Activated CD8-positive, alpha-beta T cell treated with anti-CD3 and anti-CD28 coated beads for 36 hours (primary cell): Measurements from ENCODE around the gene AEBP2. TPM values are rescaled to one million over a fixed set of nuclear protein-coding genes. Genes with fewer than 3 reads are reported as not detected.

ENCODE experiments used
- ATAC-seq: fragments of 200-7000 bp; cut with Tn5 transposase; one replicate; pipeline ENCODE4 v1.10.0; 2021; ENCODE audit warnings: mild to moderate bottlenecking, moderate library complexity
- CTCF ChIA-PET: fragments of 350-600 bp; sonication (Branson Sonifier 250); formaldehyde crosslinking; loops from one replicate; lab custom pipeline; 2021; ENCODE audit warnings: antibody characterized with exemption; lab: Charles Lee
- POLR2A ChIA-PET: fragments of 350-600 bp; sonication (Branson Sonifier 250); formaldehyde crosslinking; loops from one replicate; lab custom pipeline; 2021; ENCODE audit warnings: antibody characterized with exemption; lab: Charles Lee
- DNase-seq: peaks from one replicate; pipeline ENCODE4 v3.0.0-alpha.2; 2020
- H3K27ac Mint-ChIP-seq: one replicate; pipeline ENCODE4 v1.8.0; 2021; ENCODE audit warnings: mild to moderate bottlenecking, mixed read lengths
- H3K27me3 Mint-ChIP-seq: one replicate; pipeline ENCODE4 v1.8.0; 2021; ENCODE audit warnings: mixed read lengths
- H3K36me3 Mint-ChIP-seq: one replicate; pipeline ENCODE4 v1.8.0; 2021; ENCODE audit warnings: low read depth, mixed read lengths
- H3K4me1 Mint-ChIP-seq: one replicate; pipeline ENCODE4 v1.8.0; 2021; ENCODE audit warnings: low read depth, mixed read lengths
- H3K4me3 Mint-ChIP-seq: one replicate; pipeline ENCODE4 v1.8.0; 2021; ENCODE audit warnings: mild to moderate bottlenecking, moderate library complexity, mixed read lengths
- H3K9me3 Mint-ChIP-seq: one replicate; pipeline ENCODE4 v1.8.0; 2021; ENCODE audit warnings: mixed read lengths
- CTCF ChIP-seq: fragments of 200-600 bp; IDR thresholded peaks from one replicate; pipeline ENCODE4 v1.8.0; 2022; ENCODE audit warnings: antibody characterized with exemption, mild to moderate bottlenecking
- intact Hi-C: fragments of 100-400 bp; cut with micrococcal nuclease; formaldehyde crosslinking; loops from one replicate; pipeline ENCODE4 v1.10.0; 2022
- total RNA-seq, 2 experiments: library from RNA; stranded (reverse); gene quantifications; one replicate each; pipeline ENCODE4 v1.2.3, GENCODE V29; 2021

Gene AEBP2
- total RNA-seq, 2 experiments from 2014 or later = 59.6 to 63.3 TPM

- Mint-ChIP-seq H3K27ac (peak overlapping the region; percentile 76), H3K27me3 (no peaks in the 10 kb centered on the region), H3K36me3 (peaks cover 45% of the 10 kb centered on the region), H3K9me3 (no peaks in the 10 kb centered on the region), H3K4me3 (peak overlapping the region; percentile 27), H3K4me1 (peaks cover 26% of the 10 kb centered on the region)
- ATAC-seq = peak; percentile 53
- no peak for DNase-seq
- ChIA-PET POLR2A (no interaction called here), CTCF (interaction anchor here (1.3 to 1.4 kb wide), 2 partner anchors 10 to 29 kb away, joined by 3 to 5 read pairs; no protein-coding TSS in a partner anchor)
- no peak for TF ChIP-seq CTCF
- intact Hi-C loops = no loop called here
Observed at GRCh38 chr12:19498099-19498498, 58.8 kb downstream of the AEBP2 start.

- ATAC-seq (no peak), DNase-seq (no peak)
- intact Hi-C loops = no loop called here
- peaks cover 25% of the 10 kb centered on the region for H3K4me1 Mint-ChIP-seq
- no peak for TF ChIP-seq CTCF
- no peaks in the 10 kb centered on the region for H3K9me3 Mint-ChIP-seq
- no peak overlapping the region for H3K4me3 Mint-ChIP-seq
- ChIA-PET POLR2A (interaction anchor here (1.0 kb wide), 1 partner anchor 55 kb away, joined by 3 read pairs; no protein-coding TSS in a partner anchor), CTCF (interaction anchor here (1.4 kb wide), 1 partner anchor 28 kb away, joined by 5 read pairs; no protein-coding TSS in a partner anchor)
- H3K27me3 Mint-ChIP-seq = no peaks in the 10 kb centered on the region
- no peak overlapping the region for H3K27ac Mint-ChIP-seq
- peaks cover 44% of the 10 kb centered on the region for H3K36me3 Mint-ChIP-seq
Observed at GRCh38 chr12:19499030-19499429, 59.7 kb downstream of the AEBP2 start.

GRCh38 chr12:19506497-19506896 is 67.2 kb downstream of the AEBP2 start:
- POLR2A ChIA-PET = no interaction called here
- H3K36me3 Mint-ChIP-seq = peaks cover 45% of the 10 kb centered on the region
- no peak for TF ChIP-seq CTCF
- DNase-seq (no peak), ATAC-seq (no peak)
- H3K9me3 Mint-ChIP-seq = no peaks in the 10 kb centered on the region
- no peak overlapping the region for H3K27ac Mint-ChIP-seq
- intact Hi-C loops = no loop called here
- no peaks in the 10 kb centered on the region for H3K27me3 Mint-ChIP-seq
- H3K4me3 Mint-ChIP-seq = no peak overlapping the region
- CTCF ChIA-PET = no interaction called here
- peaks cover 47% of the 10 kb centered on the region for H3K4me1 Mint-ChIP-seq

GRCh38 chr12:19507823-19508222 is 68.5 kb downstream of the AEBP2 start:
- Mint-ChIP-seq H3K27me3 (no peaks in the 10 kb centered on the region), H3K4me3 (no peak overlapping the region), H3K4me1 (peaks cover 46% of the 10 kb centered on the region), H3K36me3 (peaks cover 44% of the 10 kb centered on the region), H3K27ac (no peak overlapping the region), H3K9me3 (no peaks in the 10 kb centered on the region)
- POLR2A ChIA-PET = interaction anchor here (0.6 to 0.9 kb wide), 2 partner anchors 46 to 89 kb away, joined by 3 read pairs; no protein-coding TSS in a partner anchor
- intact Hi-C loops = no loop called here
- no peak for TF ChIP-seq CTCF
- CTCF ChIA-PET = interaction anchor here (0.9 to 1.3 kb wide), 2 partner anchors 9 to 12 kb away, joined by 3 to 4 read pairs; no protein-coding TSS in a partner anchor
- ATAC-seq (no peak), DNase-seq (no peak)

- Mint-ChIP-seq H3K27me3 (no peaks in the 10 kb centered on the region), H3K4me3 (no peak overlapping the region), H3K27ac (peak overlapping the region; percentile 42), H3K9me3 (no peaks in the 10 kb centered on the region), H3K36me3 (peaks cover 35% of the 10 kb centered on the region), H3K4me1 (peaks cover 37% of the 10 kb centered on the region)
- ChIA-PET CTCF (no interaction called here), POLR2A (interaction anchor here (0.6 kb wide), 1 partner anchor 20 kb away, joined by 3 read pairs; no protein-coding TSS in a partner anchor)
- ATAC-seq = no peak
- DNase-seq = no peak
- intact Hi-C loops = no loop called here
- no peak for TF ChIP-seq CTCF
Observed at GRCh38 chr12:19510461-19510860, 71.2 kb downstream of the AEBP2 start.
